Tibial nerve (tissue), 4 donors: ENCODE results near the gene SLC25A13. TPM values are rescaled to one million over a fixed set of nuclear protein-coding genes. Genes with fewer than 3 reads are reported as not detected.

Experiments
- DNase-seq, 2 donors: peaks; one replicate each; pipeline ENCODE4 v3.0.0-alpha.2; 2019; ENCODE audit warnings: low spot score in 2 of 2
- H3K27ac ChIP-seq, 4 donors: fragments of 200-600 bp; sonication (generic) in 3 of 4; one replicate each; pipeline ENCODE4 v1.5.1; 2017 to 2019; ENCODE audit warnings: mild to moderate bottlenecking in 1 of 4
- H3K27me3 ChIP-seq, 2 donors: fragments of 200-600 bp; sonication (generic) in 1 of 2; one replicate each; pipeline versions ENCODE4 v1.5.1 to v1.6.0; 2017 to 2019
- H3K36me3 ChIP-seq, 3 donors: fragments of 200-600 bp; sonication (generic); one replicate each; pipeline ENCODE4 v1.5.1; 2018 to 2019
- H3K4me1 ChIP-seq, 4 donors: fragments of 200-600 bp; sonication (generic) in 3 of 4; one replicate each; pipeline ENCODE4 v1.5.1; 2017 to 2019
- H3K4me3 ChIP-seq, 4 donors: fragments of 200-600 bp; sonication (generic) in 3 of 4; one replicate each; pipeline ENCODE4 v1.5.1; 2017 to 2019; ENCODE audit warnings: mild to moderate bottlenecking in 1 of 4, moderate library complexity in 1 of 4
- H3K9me3 ChIP-seq, 4 donors: fragments of 200-600 bp; sonication (generic) in 3 of 4; one replicate each; pipeline ENCODE4 v1.5.1; 2017 to 2019
- CTCF ChIP-seq, 5 experiments: fragments of 200-600 bp in 3 of 5; fragments of 450-650 bp in 2 of 5; sonication (generic) in 3 of 5; IDR thresholded peaks; one replicate each; pipeline ENCODE4 v1.5.1; 2016 to 2019; ENCODE audit warnings: antibody characterized with exemption in 5 of 5, mild to moderate bottlenecking in 3 of 5, moderate library complexity in 2 of 5
- EP300 ChIP-seq, 2 donors: sonication (generic); formaldehyde crosslinking; IDR thresholded peaks; one replicate each; pipeline ENCODE4 v1.6.1; 2017; ENCODE audit warnings: antibody characterized with exemption in 2 of 2, mild to moderate bottlenecking in 1 of 2
- POLR2A ChIP-seq, 2 donors: fragments of 450-650 bp; IDR thresholded peaks; one replicate each; pipeline ENCODE4 v1.6.1; 2017; ENCODE audit warnings: antibody characterized with exemption in 2 of 2, mild to moderate bottlenecking in 2 of 2, moderate library complexity in 2 of 2
- WGBS, 2 donors: methylation state at CpG; one replicate each; pipeline ENCODE4 v1.1.5; 2018; 5-methylcytosine and 5-hydroxymethylcytosine counted together
- total RNA-seq, 4 donors: library from RNA; depleted of rRNA; stranded (reverse); fragments of >200 nt; gene quantifications; one replicate each; pipeline ENCODE4 v1.1.0, GENCODE V29; 2016

Gene SLC25A13
- total RNA-seq, 4 donors from 2014 or later, result 22.2 to 42.2 (median 29.6) TPM

DNA sequence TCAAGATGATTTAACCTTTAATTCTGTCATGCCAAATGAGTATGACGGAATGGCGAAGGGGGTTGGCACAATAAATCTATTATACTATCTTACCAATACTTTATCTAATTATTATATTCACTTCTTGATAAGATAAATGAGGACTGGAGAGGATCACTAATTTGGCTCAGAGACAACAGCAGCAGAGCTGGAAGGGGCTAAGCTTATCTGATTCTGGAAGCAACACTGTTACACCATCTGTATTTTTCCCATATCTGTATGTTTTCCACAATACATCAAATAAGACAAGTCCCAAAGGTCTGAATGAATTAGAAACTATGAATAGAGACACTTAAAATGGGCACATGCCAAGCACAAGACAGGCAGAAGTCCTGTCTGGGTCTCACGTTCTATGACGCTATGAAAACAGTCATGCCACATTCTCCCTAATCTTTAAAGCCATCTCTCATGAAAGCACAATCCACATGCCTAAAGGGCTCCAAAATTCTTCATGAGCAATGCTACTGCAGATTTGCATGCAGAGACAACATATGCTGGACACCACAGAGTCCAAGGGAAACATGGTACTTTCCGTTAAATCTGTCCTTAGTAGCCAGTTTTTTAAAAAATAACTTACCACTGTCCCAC is 88.3 kb downstream of the SLC25A13 start:
- TF ChIP-seq EP300 (IDR thresholded peaks at IDR 0.05), result no peak
- TF ChIP-seq CTCF (IDR thresholded peaks at IDR 0.05), result no peak
- TF ChIP-seq POLR2A (IDR thresholded peaks at IDR 0.05), result no peak
- DNase-seq, result no peak
- WGBS, 2 donors, result 91 to 94% methylated on average over 5 of the region's 5 CpGs
- Histone ChIP-seq H3K36me3 (peaks cover 0 to 12% (median 0%) of the 10 kb centered on the region in 3 donors), H3K4me3 (no peak overlapping the region), H3K4me1 (peaks cover 0 to 32% (median 12%) of the 10 kb centered on the region in 4 donors), H3K27me3 (no peaks in the 10 kb centered on the region), H3K9me3 (no peaks in the 10 kb centered on the region), H3K27ac (no peak overlapping the region)

DNA sequence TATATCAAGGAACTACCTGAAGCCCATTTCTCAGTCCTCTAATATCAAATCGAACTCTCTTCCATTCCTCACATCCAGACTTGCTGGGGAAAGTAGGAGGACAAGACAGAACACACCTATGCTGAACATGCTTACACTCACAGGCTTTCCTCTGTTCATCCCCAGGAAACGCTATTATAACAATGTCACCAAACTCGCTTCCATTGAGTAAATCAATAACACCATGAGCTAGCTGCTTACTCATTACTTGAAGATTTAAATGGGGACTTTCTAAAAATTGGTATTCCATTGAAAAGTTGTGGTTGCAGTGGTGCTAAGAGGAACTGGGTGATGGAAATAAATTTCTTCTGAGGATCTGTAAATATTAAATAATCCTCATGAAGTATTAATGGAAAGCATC is 88.8 kb downstream of the SLC25A13 start:
- 92 to 99% methylated on average over 3 of the region's 3 CpGs for WGBS, 2 donors
- Histone ChIP-seq H3K27me3 (no peaks in the 10 kb centered on the region), H3K4me1 (peaks cover 0 to 31% (median 12%) of the 10 kb centered on the region in 4 donors), H3K36me3 (peaks cover 0 to 17% (median 0%) of the 10 kb centered on the region in 3 donors), H3K27ac (no peak overlapping the region), H3K9me3 (no peaks in the 10 kb centered on the region), H3K4me3 (no peak overlapping the region)
- DNase-seq, result no peak
- no peak for TF ChIP-seq CTCF (IDR thresholded peaks at IDR 0.05)
- no peak for TF ChIP-seq EP300 (IDR thresholded peaks at IDR 0.05)
- no peak for TF ChIP-seq POLR2A (IDR thresholded peaks at IDR 0.05)

GRCh38 chr7:96228760-96229159 is 93.1 kb downstream of the SLC25A13 start:
- H3K4me1 ChIP-seq, result no peaks in the 10 kb centered on the region
- H3K36me3 ChIP-seq, result peaks cover 0 to 17% (median 0%) of the 10 kb centered on the region in 3 donors
- H3K9me3 ChIP-seq, result no peaks in the 10 kb centered on the region
- no peak overlapping the region for H3K4me3 ChIP-seq
- H3K27me3 ChIP-seq, result no peaks in the 10 kb centered on the region
- H3K27ac ChIP-seq, result no peak overlapping the region
- WGBS, 2 donors, result 97 to 98% methylated on average over 11 to 12 of the region's 22 CpGs
- TF ChIP-seq CTCF (IDR thresholded peaks at IDR 0.05) (no peak), POLR2A (IDR thresholded peaks at IDR 0.05) (no peak), EP300 (IDR thresholded peaks at IDR 0.05) (no peak)
- DNase-seq, result no peak

GRCh38 chr7:96225251-96225650 is 96.6 kb downstream of the SLC25A13 start:
- 95 to 98% methylated on average over 5 of the region's 5 CpGs for WGBS, 2 donors
- no peaks in the 10 kb centered on the region for H3K9me3 ChIP-seq

More at GRCh38 chr7:96225251-96225650, 96.6 kb downstream of the SLC25A13 start:
- Histone ChIP-seq H3K27ac (no peak overlapping the region), H3K4me3 (no peak overlapping the region), H3K27me3 (no peaks in the 10 kb centered on the region), H3K4me1 (peaks cover 0 to 5% (median 0%) of the 10 kb centered on the region in 4 donors), H3K36me3 (peaks cover 0 to 17% (median 0%) of the 10 kb centered on the region in 3 donors)
- DNase-seq, result no peak
- TF ChIP-seq POLR2A (IDR thresholded peaks at IDR 0.05) (no peak), CTCF (IDR thresholded peaks at IDR 0.05) (no peak), EP300 (IDR thresholded peaks at IDR 0.05) (no peak)
